HEK293 (cell line): ENCODE data around the gene RHOXF2.
"Not testable (repeated sequence)": the region's sequence is repeated elsewhere in the genome, so short reads cannot be mapped to it uniquely, and the experiment has no call there.

Experiments
- CTCF ChIA-PET: fragments of 350-600 bp; formaldehyde crosslinking; extraction: SDS; loops from one replicate; lab custom pipeline; 2021; ENCODE audit warnings: antibody characterized with exemption; lab: Yijun Ruan, JAX
- POLR2A ChIA-PET: fragments of 300-600 bp; formaldehyde crosslinking; extraction: SDS; loops from one replicate; lab custom pipeline; 2020; ENCODE audit warnings: antibody characterized with exemption, inconsistent platforms; lab: Yijun Ruan, JAX
- H3K27ac ChIP-seq: fragments of 200-500 bp; sonication (Bioruptor generic); 2 replicates; pipeline ENCODE4 v1.5.1; 2014; ENCODE audit warnings: low read depth, low read length, control low read depth, inconsistent platforms; ENCODE audit errors: extremely low read depth
- H3K36me3 ChIP-seq, 2 experiments: fragments of 200-500 bp in 1 of 2; sonication (Bioruptor generic) in 1 of 2; 1 replicate in 1 of 2; 2 replicates in 1 of 2; pipeline ENCODE4 v1.5.1; 2014 to 2017; ENCODE audit warnings: inconsistent platforms in 2 of 2, low read length in 2 of 2; ENCODE audit not compliant: control insufficient read depth in 2 of 2, insufficient read depth in 1 of 2
- H3K4me1 ChIP-seq: fragments of 200-500 bp; sonication (Bioruptor generic); 2 replicates; pipeline ENCODE4 v1.5.1; 2014; ENCODE audit warnings: mild to moderate bottlenecking, low read length, inconsistent platforms; ENCODE audit not compliant: control insufficient read depth, insufficient read depth
- H3K4me3 ChIP-seq: 2 replicates; pipeline ENCODE4 v1.5.1; 2011; ENCODE audit warnings: low read depth, mild to moderate bottlenecking, control low read depth, low read length, moderate library complexity
- H3K9me3 ChIP-seq: fragments of 200-500 bp; sonication (Bioruptor generic); 2 replicates; pipeline ENCODE4 v1.5.1; 2014; ENCODE audit warnings: low read depth, low read length, inconsistent platforms; ENCODE audit not compliant: control insufficient read depth, insufficient read depth
- PATZ1 ChIP-seq: fragments of 450-650 bp; formaldehyde crosslinking; IDR thresholded peaks from 2 replicates; pipeline ENCODE4 v1.5.1; 2016; ENCODE audit warnings: missing biosample characterization, missing genetic modification characterization
- PRDM1 ChIP-seq: fragments of 450-650 bp; formaldehyde crosslinking; IDR thresholded peaks from 2 replicates; pipeline ENCODE4; 2016; ENCODE audit warnings: missing biosample characterization, missing genetic modification characterization
- REPIN1 ChIP-seq: fragments of 450-650 bp; formaldehyde crosslinking; IDR thresholded peaks from 2 replicates; pipeline ENCODE4 v1.5.1; 2017; ENCODE audit warnings: missing biosample characterization, missing genetic modification characterization, low read depth
- SETDB1 ChIP-seq: IDR thresholded peaks from one replicate; pipeline ENCODE4 v1.6.1; 2017; ENCODE audit warnings: mild to moderate bottlenecking, low read length, moderate library complexity, mixed read lengths; ENCODE audit not compliant: insufficient read length
- TRIM28 ChIP-seq: IDR thresholded peaks from 2 replicates; pipeline ENCODE4 v1.6.1; 2011; ENCODE audit warnings: low read length, control low read depth, borderline replicate concordance
- ZNF140 ChIP-seq: fragments of 450-650 bp; formaldehyde crosslinking; IDR thresholded peaks from 2 replicates; pipeline ENCODE4 v1.5.1; 2016; ENCODE audit warnings: missing biosample characterization, missing genetic modification characterization
- ZNF391 ChIP-seq: fragments of 450-650 bp; formaldehyde crosslinking; IDR thresholded peaks from 2 replicates; pipeline ENCODE4 v1.5.1; 2016; ENCODE audit warnings: low read depth, missing biosample characterization, missing genetic modification characterization, borderline replicate concordance
- ZNF423 ChIP-seq: fragments of 450-650 bp; formaldehyde crosslinking; IDR thresholded peaks from 2 replicates; pipeline ENCODE4 v1.5.1; 2016; ENCODE audit warnings: missing biosample characterization, missing genetic modification characterization
- ZNF48 ChIP-seq: fragments of 450-650 bp; formaldehyde crosslinking; IDR thresholded peaks from 2 replicates; pipeline ENCODE4 v1.5.1; 2016; ENCODE audit warnings: missing biosample characterization, missing genetic modification characterization
- ZNF530 ChIP-seq: fragments of 450-650 bp; formaldehyde crosslinking; IDR thresholded peaks from 2 replicates; pipeline ENCODE4 v1.5.1; 2016; ENCODE audit warnings: low read depth, missing biosample characterization, missing genetic modification characterization
- ZNF548 ChIP-seq: fragments of 450-650 bp; formaldehyde crosslinking; IDR thresholded peaks from 2 replicates; pipeline ENCODE4 v1.5.1; 2016; ENCODE audit warnings: missing biosample characterization, missing genetic modification characterization
- ZNF610 ChIP-seq: fragments of 450-650 bp; formaldehyde crosslinking; IDR thresholded peaks from 2 replicates; pipeline ENCODE4 v1.5.1; 2016; ENCODE audit warnings: missing biosample characterization, missing genetic modification characterization, borderline replicate concordance
- ZNF792 ChIP-seq: fragments of 450-650 bp; formaldehyde crosslinking; IDR thresholded peaks from 2 replicates; pipeline ENCODE4 v1.5.1; 2016; ENCODE audit warnings: missing biosample characterization, missing genetic modification characterization
- ZSCAN18 ChIP-seq: fragments of 450-650 bp; formaldehyde crosslinking; IDR thresholded peaks from 2 replicates; pipeline ENCODE4 v1.5.1; 2016; ENCODE audit warnings: missing biosample characterization, missing genetic modification characterization
- ZSCAN23 ChIP-seq: fragments of 450-650 bp; formaldehyde crosslinking; IDR thresholded peaks from 2 replicates; pipeline ENCODE4 v1.5.1; 2016; ENCODE audit warnings: missing biosample characterization, missing genetic modification characterization

RHOXF2 gene

GRCh38 chrX:120145295-120145925 lies 13.0 kb upstream of the RHOXF2 start (continued):
- no peak for TF ChIP-seq ZSCAN18 (tag by site-specific recombination)

GRCh38 chrX:120146323-120146722 lies 12.1 kb upstream of the RHOXF2 start:
- H3K36me3 ChIP-seq, H3K4me1 ChIP-seq, H3K9me3 ChIP-seq, CTCF ChIA-PET, H3K27ac ChIP-seq, H3K4me3 ChIP-seq, POLR2A ChIA-PET: not testable (repeated sequence)

- no peak overlapping the region for H3K27ac ChIP-seq
- CTCF ChIA-PET: no interaction called here
Observed at GRCh38 chrX:120147537-120147936, 10.9 kb upstream of the RHOXF2 start.

GRCh38 chrX:120150109-120150744 lies 8.2 kb upstream of the RHOXF2 start:
- H3K4me1 ChIP-seq, H3K9me3 ChIP-seq, H3K36me3 ChIP-seq, CTCF ChIA-PET, H3K27ac ChIP-seq, POLR2A ChIA-PET, H3K4me3 ChIP-seq: not testable (repeated sequence)

More at GRCh38 chrX:120147537-120147936, 10.9 kb upstream of the RHOXF2 start:
- H3K36me3 ChIP-seq: no peaks in the 10 kb centered on the region
- TF ChIP-seq ZNF792 (tag by site-specific recombination) (no peak), PRDM1 (tag by site-specific recombination) (peak; percentile 53; the same call in 1 of the 2 replicates), ZNF140 (0 out of 2 replicates have a peak, but pooled peaks have one; percentile 14), ZNF610 (tag by site-specific recombination) (no peak), SETDB1 (peak; percentile 94), REPIN1 (tag by site-specific recombination) (no peak), TRIM28 (peak; percentile 98; the same call in 1 of the 2 replicates), ZNF423 (tag by site-specific recombination) (no peak), ZNF48 (tag by site-specific recombination) (no peak), ZNF391 (tag by site-specific recombination) (no peak), ZNF548 (tag by site-specific recombination) (no peak), ZNF530 (tag by site-specific recombination) (no peak), PATZ1 (tag by site-specific recombination) (no peak), ZSCAN23 (tag by site-specific recombination) (no peak)
- POLR2A ChIA-PET: no interaction called here
- no peaks in the 10 kb centered on the region for H3K9me3 ChIP-seq
- H3K4me3 ChIP-seq: no peak overlapping the region
- H3K4me1 ChIP-seq: no peaks in the 10 kb centered on the region

GRCh38 chrX:120159086-120159485 lies 673 bp downstream of the RHOXF2 start:
- H3K4me1 ChIP-seq, H3K27ac ChIP-seq, H3K9me3 ChIP-seq, H3K36me3 ChIP-seq, POLR2A ChIA-PET, CTCF ChIA-PET, H3K4me3 ChIP-seq: not testable (repeated sequence)

- CTCF ChIA-PET, H3K9me3 ChIP-seq, H3K36me3 ChIP-seq, H3K4me3 ChIP-seq, H3K27ac ChIP-seq, H3K4me1 ChIP-seq, POLR2A ChIA-PET: not testable (repeated sequence)
Observed at GRCh38 chrX:120193254-120193653, 34.8 kb downstream of the RHOXF2 start.

GRCh38 chrX:120193720-120194119 lies 35.3 kb downstream of the RHOXF2 start:
- H3K4me3 ChIP-seq, CTCF ChIA-PET, POLR2A ChIA-PET, H3K27ac ChIP-seq, H3K36me3 ChIP-seq, H3K9me3 ChIP-seq, H3K4me1 ChIP-seq: not testable (repeated sequence)
